Measurements from ENCODE around the gene LRMDA.

LRMDA gene

DNA sequence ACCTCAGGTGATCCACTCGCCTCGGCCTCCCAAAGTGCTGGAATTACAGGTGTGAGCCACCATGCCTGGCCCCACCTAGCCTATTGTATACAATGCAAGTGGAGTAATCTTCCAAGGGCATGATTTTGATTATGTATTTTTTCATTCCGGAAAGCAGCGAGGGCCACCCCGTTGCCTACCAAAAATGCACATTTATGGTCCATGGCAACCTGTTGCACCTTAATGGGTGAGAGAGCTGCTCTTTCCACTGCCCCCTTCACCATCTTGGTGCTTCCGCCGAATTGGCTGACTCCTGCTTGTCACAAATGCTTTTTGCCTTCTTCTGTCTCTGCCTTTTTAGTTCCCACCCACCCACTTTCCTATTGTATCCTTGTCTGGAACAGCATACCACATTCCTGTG, 699.5 kb downstream of the LRMDA start:
- Histone ChIP-seq H3K27me3 (ENCODE audit: insufficient read depth, low read length, poor library complexity) (no peaks in the 10 kb centered on the region), H4K8ac (ENCODE audit: low read depth, low read length) (no peak overlapping the region), H3K79me2 (ENCODE audit: control insufficient read depth, insufficient read depth, low read length) (no peaks in the 10 kb centered on the region), H3K4me1 (ENCODE audit: control insufficient read depth, low read depth, low read length) (peaks cover 1% of the 10 kb centered on the region), H3K9ac (ENCODE audit: low read length) (no peak overlapping the region), H2AK5ac (ENCODE audit: low read length) (no peak overlapping the region), H2BK15ac (replicated peaks; ENCODE audit: low read depth) (no peak overlapping the region), H3K36me3 (ENCODE audit: control insufficient read depth, insufficient read depth, low read length) (no peaks in the 10 kb centered on the region), H3K4me3 (ENCODE audit: low read length) (no peak overlapping the region), H3K4ac (ENCODE audit: low read depth, low read length) (no peak overlapping the region), H3K56ac (ENCODE audit: low read length) (no peak overlapping the region), H2BK5ac (ENCODE audit: low read length) (no peak overlapping the region), H3K18ac (ENCODE audit: low read length) (no peak overlapping the region), H3K27ac (ENCODE audit: low read depth, low read length) (no peak overlapping the region), H3K23ac (ENCODE audit: low read length) (no peak overlapping the region), H3K79me1 (ENCODE audit: low read length) (no peaks in the 10 kb centered on the region), H4K5ac (ENCODE audit: low read length) (no peak overlapping the region), H3K4me2 (ENCODE audit: low read length) (no peak overlapping the region), H2BK120ac (ENCODE audit: low read depth, low read length) (no peak overlapping the region)
- no CpG with 5 or more reads among the region's 7 CpGs for WGBS (ENCODE audit: extremely low coverage, insufficient coverage, low lambda C conversion rate)
- no peak for DNase-seq

GRCh38 chr10:76133597-76134255, 702.3 kb downstream of the LRMDA start:
- Histone ChIP-seq H3K56ac (ENCODE audit: low read length) (no peak overlapping the region), H3K9ac (ENCODE audit: low read length) (no peak overlapping the region), H3K27ac (ENCODE audit: low read depth, low read length) (no peak overlapping the region), H2AK5ac (ENCODE audit: low read length) (no peak overlapping the region), H3K4me3 (ENCODE audit: low read length) (no peak overlapping the region), H2BK120ac (ENCODE audit: low read depth, low read length) (no peak overlapping the region), H4K8ac (ENCODE audit: low read depth, low read length) (no peak overlapping the region), H4K5ac (ENCODE audit: low read length) (no peak overlapping the region), H3K18ac (ENCODE audit: low read length) (no peak overlapping the region), H3K79me1 (ENCODE audit: low read length) (no peaks in the 10 kb centered on the region), H3K23ac (ENCODE audit: low read length) (no peak overlapping the region), H3K27me3 (ENCODE audit: insufficient read depth, low read length, poor library complexity) (no peaks in the 10 kb centered on the region), H3K4me1 (ENCODE audit: control insufficient read depth, low read depth, low read length) (no peaks in the 10 kb centered on the region), H2BK15ac (replicated peaks; ENCODE audit: low read depth) (no peak overlapping the region), H2BK5ac (ENCODE audit: low read length) (no peak overlapping the region), H3K4ac (ENCODE audit: low read depth, low read length) (no peak overlapping the region), H3K4me2 (ENCODE audit: low read length) (no peak overlapping the region), H3K36me3 (ENCODE audit: control insufficient read depth, insufficient read depth, low read length) (no peaks in the 10 kb centered on the region), H3K79me2 (ENCODE audit: control insufficient read depth, insufficient read depth, low read length) (no peaks in the 10 kb centered on the region)
- WGBS (ENCODE audit: extremely low coverage, insufficient coverage, low lambda C conversion rate): no CpG with 5 or more reads among the region's 11 CpGs
- DNase-seq: no peak

- Histone ChIP-seq H3K36me3 (ENCODE audit: control insufficient read depth, insufficient read depth, low read length) (no peaks in the 10 kb centered on the region), H3K18ac (ENCODE audit: low read length) (no peak overlapping the region), H3K79me2 (ENCODE audit: control insufficient read depth, insufficient read depth, low read length) (no peaks in the 10 kb centered on the region), H3K27ac (ENCODE audit: low read depth, low read length) (no peak overlapping the region), H3K4me3 (ENCODE audit: low read length) (no peak overlapping the region), H2BK120ac (ENCODE audit: low read depth, low read length) (no peak overlapping the region), H3K9ac (ENCODE audit: low read length) (no peak overlapping the region), H3K4me1 (ENCODE audit: control insufficient read depth, low read depth, low read length) (no peaks in the 10 kb centered on the region), H3K27me3 (ENCODE audit: insufficient read depth, low read length, poor library complexity) (no peaks in the 10 kb centered on the region), H2BK5ac (ENCODE audit: low read length) (no peak overlapping the region), H3K4me2 (ENCODE audit: low read length) (no peak overlapping the region), H2BK15ac (replicated peaks; ENCODE audit: low read depth) (no peak overlapping the region), H3K4ac (ENCODE audit: low read depth, low read length) (no peak overlapping the region), H2AK5ac (ENCODE audit: low read length) (no peak overlapping the region), H3K56ac (ENCODE audit: low read length) (no peak overlapping the region), H4K5ac (ENCODE audit: low read length) (no peak overlapping the region), H3K79me1 (ENCODE audit: low read length) (no peaks in the 10 kb centered on the region), H3K23ac (ENCODE audit: low read length) (no peak overlapping the region), H4K8ac (ENCODE audit: low read depth, low read length) (no peak overlapping the region)
- no peak for DNase-seq
- WGBS (ENCODE audit: extremely low coverage, insufficient coverage, low lambda C conversion rate): no CpG with 5 or more reads among the region's 4 CpGs
Observed at GRCh38 chr10:76136961-76137360, 705.5 kb downstream of the LRMDA start.

DNA sequence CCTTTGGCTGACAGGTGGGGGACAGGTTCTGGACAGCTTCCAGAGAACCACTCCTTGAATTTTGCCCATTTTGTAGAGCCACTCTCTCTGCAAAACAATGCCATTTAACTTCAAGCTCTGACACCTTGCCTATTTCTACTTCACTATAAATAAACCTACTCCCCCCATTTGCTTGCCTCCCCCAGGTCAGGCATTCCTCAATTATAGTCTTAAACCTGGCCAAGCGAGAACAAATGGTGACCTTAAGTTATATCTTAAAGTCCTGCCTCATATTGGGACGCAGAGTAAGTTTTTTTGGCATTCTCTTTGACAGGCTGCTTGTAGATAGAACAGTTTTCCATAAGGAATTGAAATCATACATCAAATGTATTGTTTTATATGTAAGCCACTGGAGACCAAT, 706.9 kb downstream of the LRMDA start:
- no peak overlapping the region for H3K23ac ChIP-seq (ENCODE audit: low read length)
- no CpG with 5 or more reads among the region's 2 CpGs for WGBS (ENCODE audit: extremely low coverage, insufficient coverage, low lambda C conversion rate)
- H3K18ac ChIP-seq (ENCODE audit: low read length): no peak overlapping the region
- H3K4me1 ChIP-seq (ENCODE audit: control insufficient read depth, low read depth, low read length): no peaks in the 10 kb centered on the region
- no peak overlapping the region for H4K8ac ChIP-seq (ENCODE audit: low read depth, low read length)
- H2BK5ac ChIP-seq (ENCODE audit: low read length): no peak overlapping the region
- no peak overlapping the region for H3K56ac ChIP-seq (ENCODE audit: low read length)
- no peaks in the 10 kb centered on the region for H3K79me1 ChIP-seq (ENCODE audit: low read length)
- DNase-seq: no peak
- H2BK120ac ChIP-seq (ENCODE audit: low read depth, low read length): no peak overlapping the region
- no peak overlapping the region for H3K4me3 ChIP-seq (ENCODE audit: low read length)
- no peak overlapping the region for H3K4ac ChIP-seq (ENCODE audit: low read depth, low read length)
- H4K5ac ChIP-seq (ENCODE audit: low read length): no peak overlapping the region
- no peak overlapping the region for H2AK5ac ChIP-seq (ENCODE audit: low read length)
- H3K36me3 ChIP-seq (ENCODE audit: control insufficient read depth, insufficient read depth, low read length): no peaks in the 10 kb centered on the region
- H3K9ac ChIP-seq (ENCODE audit: low read length): no peak overlapping the region
- H3K27me3 ChIP-seq (ENCODE audit: insufficient read depth, low read length, poor library complexity): no peaks in the 10 kb centered on the region
- H3K79me2 ChIP-seq (ENCODE audit: control insufficient read depth, insufficient read depth, low read length): no peaks in the 10 kb centered on the region
- no peak overlapping the region for H3K27ac ChIP-seq (ENCODE audit: low read depth, low read length)
- H2BK15ac ChIP-seq (replicated peaks; ENCODE audit: low read depth): no peak overlapping the region
- H3K4me2 ChIP-seq (ENCODE audit: low read length): no peak overlapping the region

- WGBS (ENCODE audit: extremely low coverage, insufficient coverage, low lambda C conversion rate): no CpG with 5 or more reads among the region's 3 CpGs
- Histone ChIP-seq H3K23ac (ENCODE audit: low read length) (no peak overlapping the region), H2BK15ac (replicated peaks; ENCODE audit: low read depth) (no peak overlapping the region), H3K79me1 (ENCODE audit: low read length) (no peaks in the 10 kb centered on the region), H4K8ac (ENCODE audit: low read depth, low read length) (no peak overlapping the region), H3K9ac (ENCODE audit: low read length) (no peak overlapping the region), H3K79me2 (ENCODE audit: control insufficient read depth, insufficient read depth, low read length) (no peaks in the 10 kb centered on the region), H2BK120ac (ENCODE audit: low read depth, low read length) (no peak overlapping the region), H3K56ac (ENCODE audit: low read length) (no peak overlapping the region), H3K4ac (ENCODE audit: low read depth, low read length) (no peak overlapping the region), H3K27me3 (ENCODE audit: insufficient read depth, low read length, poor library complexity) (no peaks in the 10 kb centered on the region), H3K4me1 (ENCODE audit: control insufficient read depth, low read depth, low read length) (no peaks in the 10 kb centered on the region), H3K36me3 (ENCODE audit: control insufficient read depth, insufficient read depth, low read length) (no peaks in the 10 kb centered on the region), H4K5ac (ENCODE audit: low read length) (no peak overlapping the region), H2BK5ac (ENCODE audit: low read length) (no peak overlapping the region), H3K4me3 (ENCODE audit: low read length) (no peak overlapping the region), H3K27ac (ENCODE audit: low read depth, low read length) (no peak overlapping the region), H3K4me2 (ENCODE audit: low read length) (no peak overlapping the region), H2AK5ac (ENCODE audit: low read length) (no peak overlapping the region), H3K18ac (ENCODE audit: low read length) (no peak overlapping the region)
- no peak for DNase-seq
Observed at GRCh38 chr10:76138906-76139305, 707.5 kb downstream of the LRMDA start.

GRCh38 chr10:76139431-76139830, 708.0 kb downstream of the LRMDA start:
- Histone ChIP-seq H3K4me2 (ENCODE audit: low read length) (no peak overlapping the region), H4K8ac (ENCODE audit: low read depth, low read length) (no peak overlapping the region), H3K4ac (ENCODE audit: low read depth, low read length) (no peak overlapping the region), H2BK120ac (ENCODE audit: low read depth, low read length) (no peak overlapping the region), H3K23ac (ENCODE audit: low read length) (no peak overlapping the region), H3K4me1 (ENCODE audit: control insufficient read depth, low read depth, low read length) (no peaks in the 10 kb centered on the region), H3K27me3 (ENCODE audit: insufficient read depth, low read length, poor library complexity) (no peaks in the 10 kb centered on the region), H2BK5ac (ENCODE audit: low read length) (no peak overlapping the region), H3K79me1 (ENCODE audit: low read length) (no peaks in the 10 kb centered on the region), H3K4me3 (ENCODE audit: low read length) (no peak overlapping the region), H3K18ac (ENCODE audit: low read length) (no peak overlapping the region), H3K79me2 (ENCODE audit: control insufficient read depth, insufficient read depth, low read length) (no peaks in the 10 kb centered on the region), H3K9ac (ENCODE audit: low read length) (no peak overlapping the region), H3K27ac (ENCODE audit: low read depth, low read length) (no peak overlapping the region), H3K56ac (ENCODE audit: low read length) (no peak overlapping the region), H2AK5ac (ENCODE audit: low read length) (no peak overlapping the region), H2BK15ac (replicated peaks; ENCODE audit: low read depth) (no peak overlapping the region), H3K36me3 (ENCODE audit: control insufficient read depth, insufficient read depth, low read length) (no peaks in the 10 kb centered on the region), H4K5ac (ENCODE audit: low read length) (no peak overlapping the region)
- DNase-seq: no peak
- 100% methylated on average over 2 of the region's 5 CpGs for WGBS (ENCODE audit: extremely low coverage, insufficient coverage, low lambda C conversion rate)
